DMS79 (cell line): ENCODE measurements around the gene DYNLRB1.
A peak's percentile ranks its signal among the peaks of the same experiment; 100 is the strongest.

ENCODE experiments used
- DNase-seq: peaks from one replicate; lab custom pipeline; 2025; lab: John Stamatoyannopoulos, UW

The DYNLRB1 gene

DNA sequence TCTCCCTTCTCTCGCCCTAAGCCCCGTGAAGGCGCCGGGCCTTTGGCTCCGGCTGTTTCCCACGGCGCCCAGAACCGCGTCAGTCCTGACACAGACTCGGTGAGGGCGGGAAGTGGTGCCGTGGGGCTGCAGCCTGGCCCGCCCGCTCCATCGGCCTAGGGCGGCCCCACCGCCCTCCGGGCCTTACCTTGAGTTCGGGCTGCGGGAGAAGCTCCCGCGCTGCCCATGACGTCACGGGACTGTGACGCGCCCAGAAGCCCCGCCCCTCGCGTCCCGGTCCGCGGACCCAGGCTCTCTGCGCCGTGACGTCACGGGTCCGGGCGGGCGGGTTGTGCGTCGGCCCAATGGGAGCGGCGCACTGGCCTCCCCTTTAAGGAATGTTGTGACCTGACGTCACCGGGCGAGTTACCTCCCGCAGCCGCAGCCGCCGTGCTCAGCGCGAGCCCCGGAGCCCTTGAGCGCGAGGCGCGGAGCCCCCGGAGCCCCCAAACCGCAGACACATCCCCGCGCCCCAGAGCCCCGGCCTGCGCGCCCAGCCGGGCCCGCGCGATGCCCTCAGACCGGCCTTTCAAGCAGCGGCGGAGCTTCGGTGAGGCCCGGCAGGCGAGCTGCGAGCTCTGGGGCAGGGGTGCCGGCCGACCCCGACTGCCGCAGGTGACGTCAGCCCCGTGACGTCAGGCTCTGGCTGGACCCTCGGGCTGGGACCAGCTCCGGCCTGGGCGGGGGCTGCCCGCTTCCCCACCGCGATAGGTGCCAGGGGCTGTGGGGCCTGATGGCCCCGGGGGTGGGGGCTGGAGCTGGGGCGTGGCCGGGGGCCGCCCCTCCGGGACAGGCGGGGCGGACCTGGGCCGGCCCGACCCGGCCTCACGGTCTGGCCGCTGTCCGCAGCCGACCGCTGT, 42.3 kb downstream of the DYNLRB1 start, which contains the start of gene MAP1LC3A:
Gene MAP1LC3A, plus strand, starts transcription at position 399 of the 899 bp plus-strand sequence. Its CDS starts 151 bp downstream, at position 550.
- DNase-seq: no peak

DNA sequence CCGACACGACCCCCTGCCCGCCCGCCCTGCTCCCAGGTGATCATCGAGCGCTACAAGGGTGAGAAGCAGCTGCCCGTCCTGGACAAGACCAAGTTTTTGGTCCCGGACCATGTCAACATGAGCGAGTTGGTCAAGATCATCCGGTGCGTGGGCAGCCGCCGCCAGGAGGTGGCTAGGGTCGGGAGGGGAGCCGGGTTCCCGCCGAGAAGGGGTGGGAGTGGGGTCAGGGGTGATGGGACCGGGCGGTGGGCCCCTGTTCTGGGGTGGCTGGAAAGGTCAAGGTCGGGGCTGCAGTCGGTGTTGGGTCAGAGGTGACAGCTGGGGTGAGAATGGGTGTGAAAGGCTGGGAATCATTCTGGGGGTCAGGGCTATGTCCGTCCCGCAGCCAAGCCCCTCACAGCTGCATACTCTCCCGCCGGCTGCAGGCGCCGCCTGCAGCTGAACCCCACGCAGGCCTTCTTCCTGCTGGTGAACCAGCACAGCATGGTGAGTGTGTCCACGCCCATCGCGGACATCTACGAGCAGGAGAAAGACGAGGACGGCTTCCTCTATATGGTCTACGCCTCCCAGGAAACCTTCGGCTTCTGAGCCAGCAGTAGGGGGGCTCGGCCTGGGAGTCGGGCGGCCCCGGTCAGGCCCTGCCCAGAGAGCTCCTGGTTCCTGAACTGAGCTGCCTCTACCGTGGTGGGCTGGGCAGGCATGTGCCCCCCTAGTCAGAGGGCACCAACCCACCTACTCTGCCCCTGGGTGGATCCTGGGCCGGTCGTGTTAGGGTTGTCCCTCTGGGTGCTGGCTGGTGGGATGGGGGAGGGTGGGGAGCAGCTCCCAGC, 43.3 kb downstream of the DYNLRB1 start:
- DNase-seq: no peak

DNA sequence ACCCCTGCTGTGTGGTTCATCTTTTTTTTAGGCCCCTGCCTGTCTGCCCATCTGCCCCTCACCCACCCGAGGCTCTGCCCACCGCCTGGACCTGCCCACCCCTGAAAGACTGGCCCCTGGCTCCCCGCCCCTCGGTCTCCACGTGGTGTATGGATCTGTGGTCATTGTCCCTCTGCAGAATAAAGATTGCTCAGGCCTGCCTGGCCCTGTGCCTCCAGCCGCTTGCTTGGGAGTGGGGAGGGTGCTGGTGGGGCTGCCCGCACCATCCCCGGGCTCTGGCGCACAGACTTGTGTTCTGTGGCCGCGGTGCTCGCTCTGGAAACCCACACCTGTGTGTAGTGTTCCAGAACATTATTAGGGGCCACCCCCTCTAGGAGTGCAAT, 43.9 kb downstream of the DYNLRB1 start:
- no peak for DNase-seq

DNA sequence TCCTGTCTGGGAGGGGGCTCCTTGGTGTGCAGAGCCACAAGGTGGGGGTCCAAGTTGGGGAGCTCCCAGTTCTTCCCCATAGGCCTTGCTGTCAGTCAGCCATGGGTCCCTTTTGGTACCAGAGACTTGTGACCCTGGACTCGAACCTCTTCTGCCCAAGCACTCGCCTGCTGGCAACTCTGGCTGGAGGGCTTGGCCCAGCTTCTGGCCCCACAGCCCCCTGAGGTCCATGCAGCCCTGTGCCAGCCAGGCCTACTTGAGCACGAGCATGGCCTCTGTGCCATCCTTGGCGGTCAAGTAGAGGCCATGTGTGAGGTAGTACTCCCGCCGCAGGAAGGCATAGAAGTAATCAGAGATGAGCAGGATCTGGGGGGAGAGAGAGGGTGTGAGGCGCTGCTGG, 44.4 kb downstream of the DYNLRB1 start:
- no peak for DNase-seq

DNA sequence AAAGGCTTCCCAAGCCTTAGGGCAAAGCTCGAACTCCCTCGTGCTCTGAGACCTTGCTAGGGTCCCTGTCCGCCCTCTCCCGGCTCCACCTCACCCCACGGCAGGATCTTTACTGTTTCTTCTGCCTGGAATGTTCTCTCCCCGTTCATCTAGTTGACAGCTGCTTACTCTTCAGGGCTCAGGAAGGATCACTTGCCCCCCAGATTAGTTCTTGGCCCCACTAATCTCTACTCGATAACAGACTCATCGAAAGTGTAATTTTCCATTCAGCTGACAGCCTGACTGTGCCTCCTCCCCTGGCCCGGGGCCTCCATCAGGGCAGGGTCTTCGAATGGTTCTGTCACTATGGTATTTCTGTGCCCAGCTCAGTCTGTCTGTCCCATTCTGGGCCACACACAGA, 45.4 kb downstream of the DYNLRB1 start:
- DNase-seq: no peak

DNA sequence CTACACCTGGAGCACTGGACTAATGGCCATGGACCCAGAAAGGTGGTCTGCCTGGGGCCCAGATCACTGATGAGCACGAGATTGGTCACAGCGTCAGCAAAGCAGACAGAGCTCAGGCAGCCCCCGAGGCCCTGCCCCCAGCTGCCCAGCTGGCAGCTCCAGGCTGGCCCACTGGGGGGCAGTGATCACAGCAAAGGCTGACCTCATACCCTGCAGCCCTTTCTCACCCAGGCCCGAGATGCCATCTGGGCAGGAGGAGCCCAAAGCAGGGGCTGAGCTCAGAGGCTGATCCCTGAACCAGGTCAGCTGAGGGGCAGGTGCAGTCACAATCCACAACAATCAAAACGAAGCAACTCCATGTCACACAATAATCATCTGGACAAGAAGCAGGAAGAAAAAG, 46.4 kb downstream of the DYNLRB1 start:
- no peak for DNase-seq

DNA sequence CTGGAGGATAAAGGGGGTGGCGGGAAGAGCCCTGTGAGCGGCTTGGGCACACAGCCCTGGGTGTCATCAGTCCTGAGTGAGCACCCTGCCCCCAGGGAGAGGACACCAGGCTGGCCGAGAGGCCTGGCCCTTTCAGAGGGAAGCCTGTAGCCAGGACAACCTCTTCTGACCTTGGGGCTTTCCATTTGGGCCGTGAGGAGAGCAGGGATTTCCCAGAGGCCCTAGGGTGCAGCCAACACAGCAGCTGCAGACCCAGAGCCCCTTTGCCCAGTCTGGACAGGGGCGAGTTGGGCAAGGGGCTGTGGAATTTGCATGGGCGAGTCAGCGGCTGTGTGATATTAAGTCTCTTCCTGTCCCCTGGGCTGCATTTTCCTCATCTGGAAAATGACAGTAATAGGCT, 48.6 kb downstream of the DYNLRB1 start:
- no peak for DNase-seq

DNA sequence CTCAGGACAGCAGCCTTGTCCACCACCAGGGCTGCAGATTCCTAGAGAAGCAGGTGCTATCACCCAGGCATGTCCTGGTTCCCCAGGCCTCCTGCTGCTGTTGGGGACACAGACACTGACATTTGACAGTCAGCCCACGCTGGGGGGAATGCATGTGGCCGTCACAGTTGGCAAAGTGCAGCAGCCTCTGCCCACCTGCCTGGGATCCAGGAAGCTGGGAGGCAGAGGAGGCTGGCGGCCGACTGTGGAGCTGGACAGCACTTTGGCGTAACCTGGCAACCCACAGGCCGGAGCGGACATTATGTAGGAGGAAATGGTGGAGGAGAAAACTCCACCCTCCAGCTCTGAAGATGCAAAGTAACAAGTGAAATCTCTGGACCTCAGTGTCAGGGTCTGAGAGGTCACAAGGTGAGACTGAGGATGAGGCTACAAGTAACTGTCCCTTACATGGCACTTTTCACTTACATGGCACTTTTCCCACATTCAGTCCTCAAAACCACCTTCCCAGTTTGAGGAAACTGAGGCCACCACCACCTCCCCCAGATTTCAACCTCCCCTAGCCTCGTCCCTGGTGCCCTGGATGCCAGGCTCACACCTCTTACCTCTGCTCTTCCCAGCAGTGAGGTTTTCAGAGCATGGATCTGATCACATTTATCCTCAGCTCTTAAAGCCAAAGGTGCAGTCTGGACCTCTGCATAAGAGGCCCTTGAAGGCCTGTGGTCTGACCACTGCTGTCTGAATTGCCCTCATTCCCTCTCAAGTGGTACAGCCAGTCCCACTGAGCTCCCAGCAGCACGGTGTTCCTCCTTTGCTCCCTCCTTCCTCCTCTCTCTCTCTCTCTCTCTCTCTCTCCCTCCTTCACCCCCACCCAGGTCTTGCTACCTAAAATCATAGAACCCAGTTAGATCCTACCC, 51.0 kb downstream of the DYNLRB1 start:
- peak; percentile 7 for DNase-seq

DNA sequence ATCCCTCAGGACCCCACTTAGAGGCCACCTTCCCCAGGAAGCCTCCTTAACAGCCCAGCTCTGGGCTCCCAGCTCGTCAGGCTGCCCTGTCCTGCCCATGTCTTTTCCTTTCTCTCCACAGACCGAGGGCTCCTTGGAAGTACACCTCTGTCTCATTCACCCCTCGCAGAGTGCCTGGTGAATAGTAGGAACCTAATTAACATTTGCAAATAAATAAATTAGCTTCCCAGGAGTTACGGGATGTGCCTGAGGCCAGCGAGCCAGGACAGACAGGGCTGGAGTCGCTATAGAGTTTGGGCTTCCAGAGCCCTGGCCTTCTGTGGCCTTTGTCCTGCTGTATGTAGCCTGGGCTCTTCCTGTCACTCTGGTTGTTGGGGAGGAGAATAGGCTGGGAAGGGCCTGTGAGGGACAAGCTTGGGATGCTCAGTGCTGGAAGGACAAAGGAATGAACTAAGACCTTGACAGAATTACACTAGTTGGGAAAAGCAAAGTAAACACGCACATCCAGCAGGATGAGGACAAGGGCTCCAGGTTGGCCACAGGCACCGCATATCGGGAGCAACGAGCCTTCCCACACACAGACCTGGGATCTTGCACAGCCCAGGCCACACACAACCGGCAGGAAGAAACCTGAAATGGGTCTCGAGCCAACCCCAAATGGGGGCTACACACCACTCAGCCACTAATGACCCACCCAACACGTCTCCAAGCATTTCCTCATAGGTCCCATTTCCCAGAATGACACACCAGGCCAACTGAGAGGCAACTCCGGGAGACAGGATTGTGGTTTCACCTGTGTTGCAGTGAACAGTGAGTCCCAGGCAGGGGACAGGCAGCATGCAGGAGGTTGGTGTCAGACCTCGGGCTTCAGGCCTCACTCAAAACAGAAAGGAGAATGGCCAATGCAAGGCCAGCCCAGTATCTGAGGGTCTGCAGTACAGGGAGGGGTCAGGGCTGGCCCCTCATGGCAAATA, 52.0 kb downstream of the DYNLRB1 start:
- no peak for DNase-seq

DNA sequence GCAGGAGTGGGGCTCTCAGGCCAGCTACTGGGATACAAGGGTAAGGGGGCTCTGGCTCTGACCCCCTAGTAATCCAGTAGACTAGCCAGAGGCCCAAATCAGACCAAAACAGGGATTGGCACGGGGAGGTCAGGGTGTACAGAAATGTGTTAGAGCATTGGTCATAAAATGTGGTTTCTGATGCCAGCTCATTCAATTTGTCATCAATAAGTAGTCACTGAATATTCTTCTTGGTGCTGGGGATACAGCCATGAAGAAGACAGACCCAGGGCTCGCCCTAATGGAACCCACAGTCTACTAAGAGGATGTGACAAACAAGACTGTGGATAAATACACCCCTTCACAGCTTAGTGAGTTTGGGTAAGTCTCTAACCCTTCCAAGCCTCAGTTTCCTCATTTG, 53.4 kb downstream of the DYNLRB1 start:
- DNase-seq: no peak

DNA sequence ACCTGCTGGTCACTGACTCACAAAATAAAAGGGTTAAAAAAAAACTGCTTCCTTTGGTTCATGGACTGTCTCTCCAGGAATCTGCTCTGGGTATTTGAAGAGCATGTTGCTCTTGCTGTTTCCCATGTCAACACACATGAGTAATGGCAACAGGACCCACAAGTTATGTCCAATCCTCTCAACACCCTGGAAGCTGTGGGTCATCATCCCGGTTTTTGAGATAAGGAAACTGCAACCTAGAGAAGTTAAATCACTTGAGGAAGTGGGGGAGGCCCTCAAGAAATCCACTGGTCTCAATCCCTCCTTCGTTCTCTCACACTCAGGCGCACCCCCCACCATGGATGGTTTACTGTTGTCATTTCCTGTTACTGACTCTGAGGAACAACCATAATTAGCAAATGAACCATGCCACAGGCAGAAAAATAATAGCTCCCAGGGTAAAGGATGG, 54.7 kb downstream of the DYNLRB1 start:
- no peak for DNase-seq

DNA sequence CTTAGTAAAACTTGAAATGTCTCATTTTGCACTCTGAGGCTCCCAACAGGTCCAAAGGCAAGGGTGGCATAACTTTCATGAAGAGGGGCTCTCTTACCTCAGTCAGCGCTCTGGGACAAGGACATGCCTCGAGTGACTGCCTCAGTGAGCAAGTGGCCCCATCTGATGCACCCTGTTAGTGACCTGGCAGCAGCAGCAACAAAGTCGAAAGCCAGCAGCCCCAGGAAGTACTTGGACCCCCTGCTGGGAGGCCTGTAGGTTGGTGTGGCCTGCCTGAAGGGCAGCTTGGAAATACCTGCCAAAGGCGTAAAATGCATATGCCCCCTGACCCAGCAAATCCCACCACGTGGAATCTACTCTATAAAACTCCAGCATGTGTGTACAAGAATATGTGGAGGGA, 55.5 kb downstream of the DYNLRB1 start:
- no peak for DNase-seq

DNA sequence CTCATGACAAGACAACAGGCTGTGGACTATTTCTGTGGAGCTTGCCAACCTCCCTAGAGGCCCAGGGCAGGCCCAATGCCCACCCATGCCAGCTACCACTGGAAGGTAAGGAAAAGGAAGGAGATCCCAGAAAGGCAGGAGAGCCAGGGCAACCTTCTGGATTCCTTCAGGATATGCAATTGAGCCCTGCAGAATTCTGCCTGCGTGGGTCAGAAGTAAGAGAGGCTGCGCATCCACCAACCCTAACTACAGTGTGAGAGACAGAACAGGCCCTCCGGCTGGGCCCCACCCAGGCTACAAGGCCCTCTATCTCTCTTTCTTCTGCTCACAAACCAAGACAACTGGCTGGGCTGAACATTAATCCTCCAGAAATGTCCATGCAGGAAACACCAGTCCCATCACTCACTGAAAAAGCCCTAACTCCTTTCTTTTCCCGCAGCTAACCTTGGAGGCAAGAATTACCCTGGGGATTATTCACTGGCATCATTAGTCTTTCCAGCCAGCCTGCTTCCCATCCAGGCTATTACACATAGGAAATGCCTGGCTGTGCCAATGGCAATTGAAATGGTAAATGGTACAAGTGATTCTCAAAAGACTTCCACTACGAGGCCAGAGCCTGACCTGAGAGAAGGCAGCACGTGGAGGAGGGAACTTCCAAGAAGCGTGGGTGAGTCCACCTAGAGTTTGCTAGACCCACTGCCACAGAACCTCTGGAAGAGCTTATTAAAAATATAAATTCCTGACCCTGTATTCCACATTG, 57.5 kb downstream of the DYNLRB1 start:
- DNase-seq: no peak

DNA sequence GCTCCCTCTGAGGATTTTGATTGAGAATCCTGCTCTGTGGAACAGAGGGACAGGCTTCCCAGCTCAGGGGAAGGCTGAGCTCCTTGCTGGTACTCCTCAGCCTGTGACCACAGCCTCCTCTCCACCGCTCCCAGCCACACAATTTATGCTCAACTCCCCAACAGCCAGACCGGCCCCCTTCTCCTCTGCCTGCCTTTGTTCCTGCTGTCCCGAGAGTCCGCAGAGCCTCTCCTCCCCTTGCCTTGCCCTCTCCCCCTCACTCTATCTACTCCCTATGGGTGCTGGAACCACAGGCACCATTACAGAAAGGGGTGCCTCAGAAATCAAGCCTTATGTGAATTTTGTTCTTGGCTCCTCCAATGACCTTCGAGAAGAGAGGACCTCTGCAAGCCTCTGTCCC, 58.2 kb downstream of the DYNLRB1 start:
- DNase-seq: no peak

DNA sequence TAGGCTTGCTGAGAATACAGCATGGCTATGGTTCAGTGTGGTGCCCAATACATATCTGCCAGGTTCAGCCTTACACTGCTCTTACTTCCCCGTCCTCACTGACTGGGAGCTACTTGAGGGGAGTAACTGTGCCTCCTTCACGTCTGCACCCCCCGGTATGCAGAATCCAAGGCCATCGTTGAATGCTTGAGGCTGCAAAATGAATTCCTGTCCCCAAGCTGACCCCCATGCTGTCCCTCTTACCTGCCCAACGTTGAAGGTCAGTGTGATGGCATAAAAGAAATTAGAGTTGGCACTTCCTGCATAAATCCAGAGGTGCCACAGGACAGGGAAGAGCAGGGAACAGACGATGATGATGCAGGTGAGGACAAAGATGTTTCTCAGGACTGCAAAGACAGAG, 58.6 kb downstream of the DYNLRB1 start:
- no peak for DNase-seq

DNA sequence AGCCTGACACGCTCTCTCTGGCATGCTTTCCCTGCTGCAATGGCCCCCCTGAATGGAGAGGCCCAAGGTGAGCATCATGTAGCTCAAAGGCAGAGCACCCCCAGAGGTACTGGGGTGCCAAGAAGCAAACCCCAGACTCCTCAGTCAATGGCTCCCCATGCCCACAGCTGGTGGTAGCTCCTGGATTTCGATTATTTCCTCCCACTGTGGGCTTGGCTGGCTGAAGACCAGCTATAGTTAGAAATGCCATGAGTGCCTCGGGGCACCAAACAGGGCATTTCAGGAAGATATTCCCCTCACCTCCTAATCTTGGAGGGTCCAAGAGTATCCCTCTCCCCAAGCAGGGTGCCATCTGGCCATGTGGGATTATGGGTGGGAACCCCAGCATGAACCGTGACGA, 59.0 kb downstream of the DYNLRB1 start:
- DNase-seq: no peak

DNA sequence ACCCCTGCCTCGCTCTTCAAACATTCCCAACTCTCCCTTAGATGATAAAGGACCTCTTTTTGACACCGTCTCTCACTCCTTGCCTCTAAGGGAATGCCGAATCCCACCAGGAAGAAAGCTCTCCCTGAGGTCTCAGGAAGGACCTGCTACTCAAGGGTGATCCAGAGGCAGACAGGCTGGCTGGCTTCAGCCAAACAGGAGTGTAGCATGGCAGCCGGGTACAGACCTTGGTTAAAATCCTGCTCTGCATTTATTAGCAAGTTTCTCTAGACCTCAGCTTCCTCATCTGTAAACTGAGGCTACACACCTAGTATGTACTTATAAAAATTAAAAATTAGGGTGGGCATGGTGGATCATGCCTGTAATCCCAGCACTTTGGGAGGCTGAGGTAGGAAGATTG, 59.5 kb downstream of the DYNLRB1 start:
- DNase-seq: no peak

DNA sequence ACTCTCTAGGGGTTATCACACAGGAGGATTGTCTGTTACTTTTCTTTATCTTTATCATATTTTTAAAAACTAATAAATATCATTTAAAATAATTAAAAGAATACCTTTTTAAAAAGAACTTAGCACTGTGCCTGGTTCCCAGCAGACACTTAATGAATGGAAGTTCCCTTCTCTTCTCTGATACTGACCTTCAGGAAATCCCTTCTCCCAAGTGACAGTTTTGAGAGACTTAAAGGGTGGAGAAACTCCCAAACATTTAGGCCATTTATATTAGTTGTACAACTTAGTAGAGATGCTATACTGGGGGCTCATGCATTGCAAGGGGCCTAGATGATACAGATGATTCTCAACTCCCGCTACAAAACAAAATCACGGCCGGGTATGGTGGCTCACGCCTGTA, 60.8 kb downstream of the DYNLRB1 start:
- no peak for DNase-seq

DNA sequence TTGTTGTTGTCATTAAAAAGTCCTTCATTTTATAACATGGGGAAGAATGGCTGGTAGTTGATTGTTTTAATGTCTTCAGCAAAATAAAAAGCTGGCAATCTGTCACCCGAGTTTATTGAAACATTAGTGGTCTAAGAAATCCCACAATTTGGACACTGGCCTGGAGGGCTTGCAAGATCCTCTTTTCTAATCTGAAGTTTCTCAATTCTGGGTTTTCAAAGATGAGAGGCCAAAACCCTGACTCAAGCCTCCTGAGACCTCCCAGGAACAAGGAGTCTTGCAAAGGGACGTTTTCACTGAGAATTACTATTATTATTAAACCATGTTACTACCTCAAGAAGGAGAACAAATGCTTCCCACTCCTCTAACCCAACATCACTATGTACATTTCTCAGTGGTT, 61.8 kb downstream of the DYNLRB1 start:
- no peak for DNase-seq

DNA sequence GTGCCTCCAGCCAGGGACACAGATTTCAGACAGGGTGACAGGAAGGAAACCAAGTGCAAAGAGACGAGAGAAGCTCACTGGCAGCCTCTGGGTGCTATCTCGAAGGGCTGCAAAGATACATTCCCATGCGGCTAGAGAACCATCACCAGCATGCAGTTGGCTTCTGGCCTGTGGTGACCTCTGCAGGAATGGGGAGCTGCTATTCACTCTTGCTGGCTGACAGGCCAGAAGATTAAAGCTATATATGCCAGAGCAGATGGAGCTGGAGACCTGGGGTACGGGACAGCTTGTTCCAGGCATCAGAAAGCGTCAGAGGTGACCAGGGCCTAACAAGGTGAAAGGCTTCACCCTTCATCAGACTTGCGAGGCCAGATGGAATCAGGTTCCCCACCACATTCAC, 62.3 kb downstream of the DYNLRB1 start:
- no peak for DNase-seq
